ENCODE data around the gene PLEKHO1. TPM values are rescaled to one million over a fixed set of nuclear protein-coding genes. Genes with fewer than 3 reads are reported as not detected.

Gene PLEKHO1
- total and polyA plus RNA-seq, 2 donors (not counting 1 experiment from before 2014, with no cell fraction given), result 48.3 to 65.6 TPM

- no peaks in the 10 kb centered on the region for H3K27me3 ChIP-seq (ENCODE audit: control insufficient read depth, insufficient read depth, low read length)
Observed at GRCh38 chr1:150160964-150161621, 11.4 kb downstream of the PLEKHO1 start.

GRCh38 chr1:150161747-150162581 lies 12.2 kb downstream of the PLEKHO1 start:
- peak in 1 of 2 donors; percentile 72 for DNase-seq (ENCODE audit: low read depth in 2 of 2)
- Histone ChIP-seq H3K79me2 (ENCODE audit: control insufficient read depth, insufficient read depth, low read length) (peaks cover 3% of the 10 kb centered on the region), H3K36me3 (ENCODE audit: control insufficient read depth, insufficient read depth, low read length) (peaks cover 17% of the 10 kb centered on the region), H3K27ac (ENCODE audit: insufficient read depth, low read length) (peak overlapping the region; percentile 94), H2AFZ (ENCODE audit: low read length) (no peak overlapping the region), H3K4me1 (ENCODE audit: control insufficient read depth, extremely low read depth, insufficient read depth, low read length) (peaks cover 32% of the 10 kb centered on the region), H3K4me3 (replicated peaks in 1 of 4; ENCODE audit: control extremely low read depth in 1 of 4, insufficient read depth in 1 of 4, low read depth in 3 of 4, low read length in 4 of 4) (peak overlapping the region in 1 of 4 experiments; percentile 39), H3K9me3 (ENCODE audit: control insufficient read depth, insufficient read depth, low read depth, low read length) (no peaks in the 10 kb centered on the region), H3K4me2 (ENCODE audit: extremely low read depth, insufficient read depth, low read length) (peak overlapping the region; percentile 53), H3K27me3 (ENCODE audit: control insufficient read depth, insufficient read depth, low read length) (no peaks in the 10 kb centered on the region), H4K20me1 (ENCODE audit: control insufficient read depth, extremely low read depth, insufficient read depth, low read length) (no peaks in the 10 kb centered on the region), H3K9ac (ENCODE audit: insufficient read depth, low read length) (no peak overlapping the region)
- no peak for TF ChIP-seq EZH2 (IDR thresholded peaks at IDR 0.05; ENCODE audit: low read length, missing control alignments)
- TF ChIP-seq CTCF (conservative IDR thresholded peaks at IDR 0.05 in 1 of 2, IDR thresholded peaks at IDR 0.05 in 1 of 2; ENCODE audit: low read depth in 1 of 2, low read length in 2 of 2), result peak in 1 of 2 donors; percentile 4

More at GRCh38 chr1:150160964-150161621, 11.4 kb downstream of the PLEKHO1 start:
- peak overlapping the region; percentile 94 for H3K27ac ChIP-seq (ENCODE audit: insufficient read depth, low read length)
- no peak overlapping the region for H2AFZ ChIP-seq (ENCODE audit: low read length)
- H4K20me1 ChIP-seq (ENCODE audit: control insufficient read depth, extremely low read depth, insufficient read depth, low read length), result no peaks in the 10 kb centered on the region
- no peaks in the 10 kb centered on the region for H3K9me3 ChIP-seq (ENCODE audit: control insufficient read depth, insufficient read depth, low read depth, low read length)
- peak in 1 of 2 donors; percentile 70 for DNase-seq (ENCODE audit: low read depth in 2 of 2)
- peaks cover 3% of the 10 kb centered on the region for H3K79me2 ChIP-seq (ENCODE audit: control insufficient read depth, insufficient read depth, low read length)
- H3K4me2 ChIP-seq (ENCODE audit: extremely low read depth, insufficient read depth, low read length), result no peak overlapping the region
- no peak for TF ChIP-seq EZH2 (IDR thresholded peaks at IDR 0.05; ENCODE audit: low read length, missing control alignments)
- no peak for TF ChIP-seq CTCF (conservative IDR thresholded peaks at IDR 0.05 in 1 of 2, IDR thresholded peaks at IDR 0.05 in 1 of 2; ENCODE audit: low read depth in 1 of 2, low read length in 2 of 2)
- H3K9ac ChIP-seq (ENCODE audit: insufficient read depth, low read length), result no peak overlapping the region
- H3K4me1 ChIP-seq (ENCODE audit: control insufficient read depth, extremely low read depth, insufficient read depth, low read length), result peaks cover 34% of the 10 kb centered on the region
- peaks cover 21% of the 10 kb centered on the region for H3K36me3 ChIP-seq (ENCODE audit: control insufficient read depth, insufficient read depth, low read length)
- no peak overlapping the region for H3K4me3 ChIP-seq (replicated peaks in 1 of 4; ENCODE audit: control extremely low read depth in 1 of 4, insufficient read depth in 1 of 4, low read depth in 3 of 4, low read length in 4 of 4)

GRCh38 chr1:150162582-150162861 lies 12.8 kb downstream of the PLEKHO1 start:
- Histone ChIP-seq H2AFZ (ENCODE audit: low read length) (no peak overlapping the region), H3K4me1 (ENCODE audit: control insufficient read depth, extremely low read depth, insufficient read depth, low read length) (peaks cover 28% of the 10 kb centered on the region)
- TF ChIP-seq EZH2 (IDR thresholded peaks at IDR 0.05; ENCODE audit: low read length, missing control alignments), result no peak

More at GRCh38 chr1:150162582-150162861, 12.8 kb downstream of the PLEKHO1 start:
- H3K36me3 ChIP-seq (ENCODE audit: control insufficient read depth, insufficient read depth, low read length), result peaks cover 12% of the 10 kb centered on the region
- H3K9ac ChIP-seq (ENCODE audit: insufficient read depth, low read length), result peak overlapping the region; percentile 58
- no peaks in the 10 kb centered on the region for H3K27me3 ChIP-seq (ENCODE audit: control insufficient read depth, insufficient read depth, low read length)
- H3K27ac ChIP-seq (ENCODE audit: insufficient read depth, low read length), result peak overlapping the region; percentile 94
- peak overlapping the region in 3 of 4 experiments; percentile 12 to 39 (median 39) for H3K4me3 ChIP-seq (replicated peaks in 1 of 4; ENCODE audit: control extremely low read depth in 1 of 4, insufficient read depth in 1 of 4, low read depth in 3 of 4, low read length in 4 of 4)
- no peaks in the 10 kb centered on the region for H3K9me3 ChIP-seq (ENCODE audit: control insufficient read depth, insufficient read depth, low read depth, low read length)
- H4K20me1 ChIP-seq (ENCODE audit: control insufficient read depth, extremely low read depth, insufficient read depth, low read length), result no peaks in the 10 kb centered on the region
- no peak for DNase-seq (ENCODE audit: low read depth in 2 of 2)
- peak overlapping the region; percentile 53 for H3K4me2 ChIP-seq (ENCODE audit: extremely low read depth, insufficient read depth, low read length)
- peaks cover 3% of the 10 kb centered on the region for H3K79me2 ChIP-seq (ENCODE audit: control insufficient read depth, insufficient read depth, low read length)

Measured in fibroblast of lung (primary cell).